ENCODE results near the gene UAP1.
"Not testable (repeated sequence)": the region's sequence is repeated elsewhere in the genome, so short reads cannot be mapped to it uniquely, and the experiment has no call there.

UAP1 gene

GRCh38 chr1:162565460-162565859 lies 3.9 kb downstream of the UAP1 start:
- DNase-seq (ENCODE audit: low read depth), result no peak

- DNase-seq (ENCODE audit: low read depth), result no peak
These were observed 5.3 kb downstream of the UAP1 start for GRCh38 chr1:162566870-162567269.

GRCh38 chr1:162568802-162569201 lies 7.3 kb downstream of the UAP1 start:
- DNase-seq (ENCODE audit: low read depth), result no peak

DNA sequence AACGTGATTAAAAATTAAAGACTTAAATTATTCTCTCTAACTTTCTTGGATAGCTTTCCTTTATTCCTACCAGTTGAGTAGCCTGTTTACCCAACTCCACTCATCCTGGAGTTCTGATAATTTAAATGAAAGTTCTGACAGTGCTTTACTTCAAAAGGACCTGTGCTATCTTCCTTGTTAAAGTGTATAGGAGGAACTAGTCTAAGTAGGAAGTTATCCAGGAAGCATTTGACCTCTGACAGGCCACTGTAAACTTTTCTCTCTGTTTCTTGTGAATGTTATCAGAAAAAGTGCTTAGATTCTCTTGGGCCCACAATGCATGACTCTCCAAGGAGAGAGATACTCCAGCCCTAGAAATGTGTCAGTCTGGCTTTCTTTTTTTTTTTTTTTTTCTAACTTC lies 9.2 kb downstream of the UAP1 start:
- no peak for DNase-seq (ENCODE audit: low read depth)

- DNase-seq (ENCODE audit: low read depth), result not testable (repeated sequence)
These were observed 9.6 kb downstream of the UAP1 start for GRCh38 chr1:162571121-162571520.

GRCh38 chr1:162571696-162572095 lies 10.2 kb downstream of the UAP1 start:
- no peak for DNase-seq (ENCODE audit: low read depth)

DNA sequence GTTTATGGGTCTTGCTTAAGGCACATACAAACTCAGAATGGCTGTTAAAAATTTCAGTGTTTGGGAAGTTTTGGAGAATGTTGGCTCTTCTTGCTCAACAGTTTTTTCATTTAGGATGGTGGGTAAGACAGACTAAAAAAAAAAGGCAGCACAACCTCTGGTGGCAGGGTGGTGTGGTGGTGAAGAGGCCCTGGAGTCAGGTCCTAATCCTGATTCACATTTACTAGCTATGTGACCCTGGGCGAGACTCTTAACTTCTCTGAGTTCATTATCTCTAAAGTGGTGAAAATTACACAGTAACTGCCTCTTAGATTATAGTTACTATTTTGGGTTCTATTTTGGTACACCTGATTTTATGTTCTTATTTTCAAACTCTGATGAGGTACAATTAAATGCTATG lies 11.6 kb downstream of the UAP1 start:
- no peak for DNase-seq (ENCODE audit: low read depth)

DNA sequence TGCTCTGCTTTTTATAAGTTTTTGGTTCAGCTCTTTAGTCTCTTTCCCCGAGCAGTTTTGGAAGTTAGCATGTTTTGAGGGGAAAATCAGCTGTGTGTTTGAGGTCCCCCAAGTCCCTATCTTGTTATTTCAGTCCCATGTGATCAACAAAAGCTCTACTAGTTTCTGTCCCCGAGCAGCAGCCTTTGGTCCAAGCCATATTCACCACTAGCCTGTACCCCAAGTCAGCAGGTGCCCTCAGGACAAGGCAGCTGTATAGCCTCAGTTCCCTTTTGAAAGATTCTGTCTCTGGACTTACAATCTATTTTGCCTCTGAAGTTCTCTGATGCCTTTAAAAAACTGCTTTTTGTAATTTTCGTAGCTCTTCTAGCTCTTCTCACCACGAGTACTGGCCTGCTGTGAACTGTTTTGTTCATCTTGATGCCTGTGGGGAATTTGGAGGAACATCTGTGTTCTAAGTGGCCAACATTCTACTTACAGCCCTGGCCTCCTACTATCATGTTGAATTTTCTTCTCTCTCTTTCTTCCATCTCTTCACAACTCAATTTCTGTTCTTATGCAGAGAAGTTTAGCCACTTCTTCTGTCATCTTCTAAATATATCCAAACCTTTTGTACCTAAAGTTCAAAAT lies 16.7 kb downstream of the UAP1 start:
- DNase-seq (ENCODE audit: low read depth), result no peak

DNA sequence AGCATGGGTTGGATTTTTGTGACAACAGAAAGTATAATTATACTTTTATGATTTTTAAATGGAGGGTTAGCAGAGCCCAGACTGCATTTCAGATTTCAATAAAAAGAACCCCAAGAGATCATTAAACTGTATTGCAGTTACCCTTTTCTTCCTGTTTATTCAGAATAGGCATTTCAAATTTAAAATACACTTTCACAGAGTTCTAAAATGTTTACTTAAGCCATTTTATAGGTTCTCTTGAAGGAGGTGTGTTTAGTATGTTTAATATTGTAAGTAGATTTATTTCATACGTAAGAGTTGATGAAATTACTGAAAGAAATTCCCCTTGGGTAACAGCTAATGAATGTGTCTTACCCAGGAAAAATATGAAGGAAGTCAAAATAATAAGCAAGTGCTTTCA lies 17.4 kb downstream of the UAP1 start:
- no peak for DNase-seq (ENCODE audit: low read depth)

GRCh38 chr1:162580308-162580707 lies 18.8 kb downstream of the UAP1 start:
- no peak for DNase-seq (ENCODE audit: low read depth)

GRCh38 chr1:162582901-162583300 lies 21.4 kb downstream of the UAP1 start:
- DNase-seq (ENCODE audit: low read depth), result not testable (repeated sequence)

DNA sequence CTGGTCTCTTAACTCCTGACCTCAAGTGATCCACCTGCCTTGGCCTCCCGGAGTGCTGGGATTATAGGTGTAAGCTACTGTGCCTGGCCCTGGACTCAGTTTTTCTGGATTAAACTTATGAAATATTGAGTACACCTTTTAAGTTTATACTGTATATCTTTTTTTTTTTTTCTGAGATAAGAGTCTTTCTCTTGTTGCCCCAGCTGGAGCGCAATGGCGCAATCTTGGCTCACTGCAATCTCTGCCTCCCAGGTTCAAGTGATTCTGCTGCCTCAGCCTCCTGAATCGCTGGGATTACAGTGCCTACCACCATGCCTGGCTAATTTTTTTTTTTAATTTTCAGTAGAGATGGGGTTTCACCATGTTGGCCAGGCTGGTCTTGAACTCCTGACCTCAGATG lies 23.6 kb downstream of the UAP1 start:
- not testable (repeated sequence) for DNase-seq (ENCODE audit: low read depth)

DNA sequence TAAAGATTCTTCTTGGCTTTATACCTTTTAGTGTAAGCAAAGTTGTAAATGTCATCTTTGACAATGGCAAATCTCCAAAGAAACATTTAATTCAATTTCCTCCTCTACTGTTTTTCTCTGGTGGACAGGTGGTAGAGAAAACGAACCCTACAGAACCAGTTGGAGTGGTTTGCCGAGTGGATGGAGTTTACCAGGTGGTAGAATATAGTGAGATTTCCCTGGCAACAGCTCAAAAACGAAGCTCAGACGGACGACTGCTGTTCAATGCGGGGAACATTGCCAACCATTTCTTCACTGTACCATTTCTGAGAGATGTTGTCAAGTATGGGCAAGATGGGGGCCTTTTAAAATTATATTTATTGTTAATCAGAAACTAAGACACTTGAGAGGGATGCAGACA lies 25.8 kb downstream of the UAP1 start:
- no peak for DNase-seq (ENCODE audit: low read depth)

DNA sequence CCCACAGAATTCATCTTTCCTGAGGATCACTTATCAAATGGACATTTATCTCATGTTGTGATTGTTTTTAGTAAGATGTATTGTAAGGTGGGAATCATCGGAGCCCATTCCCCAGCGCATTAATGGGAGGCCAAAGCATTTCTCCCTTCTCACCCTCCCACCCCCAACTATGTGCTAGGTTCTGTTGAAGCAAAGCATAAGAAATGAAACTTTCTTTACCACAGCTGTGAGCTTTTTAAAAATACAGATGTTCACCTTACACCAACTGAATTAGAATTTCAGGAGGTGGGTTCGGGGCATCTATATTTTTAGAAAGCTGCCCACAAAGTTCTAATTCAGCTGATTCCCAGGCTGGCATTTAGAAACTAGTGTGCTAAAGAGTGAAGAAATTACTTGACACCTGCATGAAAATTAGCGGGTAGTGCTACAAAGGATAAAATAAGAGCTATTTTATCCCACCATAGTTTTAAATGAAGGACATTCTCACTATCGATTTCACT lies 26.3 kb downstream of the UAP1 start:
- DNase-seq (ENCODE audit: low read depth), result no peak

DNA sequence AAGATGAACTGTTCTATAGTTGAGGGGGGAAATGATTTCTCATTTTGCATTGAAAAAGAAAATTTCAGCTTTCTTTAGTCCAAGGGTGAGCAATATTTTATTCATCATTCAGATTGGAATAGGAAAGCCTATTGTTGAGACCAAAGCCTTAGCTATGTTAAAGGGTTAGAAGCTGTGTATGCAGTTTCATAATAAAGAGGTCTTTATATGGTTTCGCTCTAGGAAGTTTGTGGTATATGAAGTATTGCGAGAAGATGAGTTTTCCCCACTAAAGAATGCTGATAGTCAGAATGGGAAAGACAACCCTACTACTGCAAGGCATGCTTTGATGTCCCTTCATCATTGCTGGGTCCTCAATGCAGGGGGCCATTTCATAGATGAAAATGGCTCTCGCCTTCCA lies 28.6 kb downstream of the UAP1 start:
- no peak for DNase-seq (ENCODE audit: low read depth)

- DNase-seq (ENCODE audit: low read depth), result no peak
These were observed 29.2 kb downstream of the UAP1 start for GRCh38 chr1:162590686-162591085.

- no peak for DNase-seq (ENCODE audit: low read depth)
These were observed 35.1 kb downstream of the UAP1 start for GRCh38 chr1:162596514-162597170.

DNA sequence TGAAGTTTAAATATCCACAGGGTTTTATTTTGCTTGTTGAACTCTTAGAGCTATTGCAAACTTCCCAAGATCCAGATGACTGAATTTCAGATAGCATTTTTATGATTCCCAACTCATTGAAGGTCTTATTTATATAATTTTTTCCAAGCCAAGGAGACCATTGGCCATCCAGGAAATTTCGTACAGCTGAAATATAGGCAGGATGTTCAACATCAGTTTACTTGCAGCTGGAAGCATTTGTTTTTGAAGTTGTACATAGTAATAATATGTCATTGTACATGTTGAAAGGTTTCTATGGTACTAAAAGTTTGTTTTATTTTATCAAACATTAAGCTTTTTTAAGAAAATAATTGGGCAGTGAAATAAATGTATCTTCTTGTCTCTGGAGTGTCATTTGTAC lies 37.9 kb downstream of the UAP1 start:
- DNase-seq (ENCODE audit: low read depth), result no peak

DNA sequence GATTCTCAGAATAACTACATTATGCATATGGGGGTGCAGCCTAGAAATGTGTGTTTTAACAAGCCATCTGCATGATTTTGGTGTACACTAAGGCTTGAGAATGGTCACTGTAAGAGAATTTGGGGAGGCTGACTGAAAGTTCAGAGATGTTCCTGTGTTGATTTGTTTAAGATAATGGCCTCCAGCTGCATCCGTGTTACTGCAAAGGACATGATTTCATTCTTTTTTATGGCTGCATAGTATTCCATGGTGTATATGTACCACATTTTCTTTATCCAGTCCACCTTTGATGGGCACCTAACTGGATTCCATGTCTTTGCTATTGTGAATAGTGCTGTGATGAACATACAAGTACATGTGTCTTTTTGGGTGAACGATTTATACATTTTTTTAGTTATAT lies 41.6 kb downstream of the UAP1 start:
- DNase-seq (ENCODE audit: low read depth), result not testable (repeated sequence)

DNA sequence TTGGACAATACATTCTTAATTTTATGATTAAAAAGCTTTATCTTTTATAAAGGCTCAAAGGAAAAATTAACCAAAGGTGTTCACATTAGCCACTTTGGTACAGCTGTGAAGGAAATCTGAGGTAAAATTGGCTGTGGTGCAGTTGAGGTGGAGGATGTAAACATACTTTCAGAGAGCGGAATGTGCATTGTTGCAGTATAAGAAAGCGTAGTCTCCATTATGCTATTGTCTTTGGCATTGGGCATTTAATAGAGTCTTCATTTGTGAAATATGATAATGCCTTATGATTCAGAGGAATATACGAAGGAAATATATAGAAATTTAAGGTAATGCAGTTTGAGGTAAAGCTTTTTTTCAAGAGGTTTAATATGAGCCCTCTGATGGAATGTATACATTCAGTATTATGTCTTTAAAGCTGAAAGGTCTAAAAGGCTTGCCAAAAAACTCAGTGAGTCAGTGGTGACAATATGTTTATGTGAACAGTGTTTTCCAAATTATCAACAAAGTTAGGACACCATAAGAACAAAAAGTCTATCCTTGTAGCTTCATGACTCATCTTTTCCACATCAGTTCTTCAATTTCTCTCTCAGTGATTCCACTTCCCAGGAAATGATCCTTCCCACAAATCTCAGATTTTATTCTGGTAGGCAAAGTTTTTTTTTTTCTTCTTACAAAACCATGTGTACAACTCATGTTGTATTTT lies 43.9 kb downstream of the UAP1 start:
- peak; percentile 98 for DNase-seq (ENCODE audit: low read depth)

DNA sequence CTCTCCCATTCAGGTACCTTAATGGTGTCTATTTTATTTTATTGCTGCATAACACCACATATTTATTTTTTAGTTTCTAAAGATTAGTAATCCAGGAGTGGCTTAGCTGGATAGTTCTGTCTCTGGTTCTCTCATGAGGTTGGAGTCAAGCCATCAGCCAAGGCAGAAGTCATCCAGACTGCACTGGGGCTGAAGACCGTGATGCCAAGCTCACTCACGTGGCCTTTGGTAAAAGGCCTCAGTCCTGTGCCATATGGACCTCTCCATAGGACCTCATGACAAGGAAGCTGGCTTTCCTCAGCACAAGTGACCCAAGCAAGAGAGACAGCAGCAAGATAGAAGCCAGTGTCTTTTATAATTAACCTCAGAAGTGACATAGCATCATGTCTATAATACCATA lies 47.8 kb downstream of the UAP1 start:
- DNase-seq (ENCODE audit: low read depth), result no peak

GRCh38 chr1:162612606-162613400 lies 51.3 kb downstream of the UAP1 start:
- DNase-seq (ENCODE audit: low read depth), result no peak

Measured in HS-5 (cell line).